ENCODE data around the gene GALNT16. TPM values are rescaled to one million over a fixed set of nuclear protein-coding genes. Genes with fewer than 3 reads are reported as not detected.

The GALNT16 gene
- total RNA-seq, 1 experiment from 2014 or later = 0.33 TPM

DNA sequence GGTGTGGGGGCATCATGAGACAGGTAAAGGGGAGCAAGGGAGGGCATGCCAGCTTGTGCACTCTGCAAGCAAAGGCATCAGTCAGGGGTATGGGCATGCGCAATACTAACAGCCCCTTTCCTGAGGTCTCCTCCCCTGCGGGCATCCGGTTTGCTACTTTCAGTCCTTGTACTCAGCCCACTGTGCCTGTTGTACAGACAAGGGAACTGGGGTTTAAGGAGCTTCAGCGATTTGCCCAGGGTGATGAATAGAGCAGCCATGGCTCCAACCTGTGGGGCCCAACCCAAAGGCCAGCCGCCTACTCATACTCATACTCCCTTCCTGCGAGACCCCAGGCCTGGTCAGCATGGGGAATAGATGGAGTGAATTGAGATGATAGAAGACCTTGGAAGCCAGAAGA lies 66.7 kb downstream of the GALNT16 start:
- Histone ChIP-seq H3K27ac (ENCODE audit: low read length) (no peak overlapping the region), H3K9me2 (replicated peaks; ENCODE audit: low read length) (no peaks in the 10 kb centered on the region), H4K20me1 (ENCODE audit: low read length) (no peaks in the 10 kb centered on the region), H3F3A (ENCODE audit: low read length, unreplicated experiment) (no peaks in the 10 kb centered on the region), H2AFZ (ENCODE audit: low read length) (no peak overlapping the region), H3K4me3 (ENCODE audit: low read length) (no peak overlapping the region), H3K9me3 (ENCODE audit: low read length) (no peaks in the 10 kb centered on the region), H3K4me2 (ENCODE audit: low read length) (no peak overlapping the region), H3K79me2 (ENCODE audit: low read length) (no peaks in the 10 kb centered on the region), H3K4me1 (ENCODE audit: insufficient read depth, low read length) (0 out of 2 replicates have a peak, but pooled peaks cover 2% of the 10 kb centered on the region), H3K27me3 (ENCODE audit: low read length) (no peaks in the 10 kb centered on the region), H3K36me3 (ENCODE audit: low read depth, low read length) (no peaks in the 10 kb centered on the region), H3K9ac (ENCODE audit: low read length) (no peak overlapping the region)
- ATAC-seq (no peak), DNase-seq (no peak)
- no peak for TF ChIP-seq EZH2 (IDR thresholded peaks at IDR 0.05; ENCODE audit: low read length, unreplicated experiment)
- TF ChIP-seq EZH2phosphoT487 (IDR thresholded peaks at IDR 0.05; ENCODE audit: borderline replicate concordance, low read length) = no peak
- TF ChIP-seq, protein P1, sequence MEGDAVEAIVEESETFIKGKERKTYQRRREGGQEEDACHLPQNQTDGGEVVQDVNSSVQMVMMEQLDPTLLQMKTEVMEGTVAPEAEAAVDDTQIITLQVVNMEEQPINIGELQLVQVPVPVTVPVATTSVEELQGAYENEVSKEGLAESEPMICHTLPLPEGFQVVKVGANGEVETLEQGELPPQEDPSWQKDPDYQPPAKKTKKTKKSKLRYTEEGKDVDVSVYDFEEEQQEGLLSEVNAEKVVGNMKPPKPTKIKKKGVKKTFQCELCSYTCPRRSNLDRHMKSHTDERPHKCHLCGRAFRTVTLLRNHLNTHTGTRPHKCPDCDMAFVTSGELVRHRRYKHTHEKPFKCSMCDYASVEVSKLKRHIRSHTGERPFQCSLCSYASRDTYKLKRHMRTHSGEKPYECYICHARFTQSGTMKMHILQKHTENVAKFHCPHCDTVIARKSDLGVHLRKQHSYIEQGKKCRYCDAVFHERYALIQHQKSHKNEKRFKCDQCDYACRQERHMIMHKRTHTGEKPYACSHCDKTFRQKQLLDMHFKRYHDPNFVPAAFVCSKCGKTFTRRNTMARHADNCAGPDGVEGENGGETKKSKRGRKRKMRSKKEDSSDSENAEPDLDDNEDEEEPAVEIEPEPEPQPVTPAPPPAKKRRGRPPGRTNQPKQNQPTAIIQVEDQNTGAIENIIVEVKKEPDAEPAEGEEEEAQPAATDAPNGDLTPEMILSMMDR (conservative IDR thresholded peaks at IDR 0.05; ENCODE audit: low read depth, low read length) = no peak
- BruUV-seq (replicated peaks) = no TSS peak
- POLR2A ChIA-PET (ENCODE audit: unreplicated experiment) = no interaction called here
- intact Hi-C loops (cut with micrococcal nuclease) = no loop called here
- CTCF ChIA-PET = no interaction called here

DNA sequence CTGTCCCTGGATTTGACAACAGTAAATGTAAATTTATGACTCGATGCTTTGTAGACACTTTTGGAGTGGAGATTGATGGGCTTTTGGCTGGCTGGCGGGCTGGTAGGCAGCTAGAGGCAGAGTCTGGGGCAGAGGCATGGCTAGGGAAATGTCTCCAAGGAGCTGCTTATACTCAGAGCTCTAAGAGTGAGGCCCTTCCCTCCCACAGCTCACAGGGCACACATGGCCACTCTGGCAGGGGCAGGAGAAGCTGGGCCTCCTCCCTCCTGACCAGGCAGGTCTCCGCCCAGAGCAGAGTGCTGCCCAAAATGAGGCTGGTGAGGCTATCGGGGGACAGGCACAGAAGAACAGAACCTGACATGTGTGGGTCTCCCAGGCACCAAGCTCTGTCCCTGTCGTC lies 67.5 kb downstream of the GALNT16 start:
- Histone ChIP-seq H3K9me3 (ENCODE audit: low read length) (no peaks in the 10 kb centered on the region), H3F3A (ENCODE audit: low read length, unreplicated experiment) (no peaks in the 10 kb centered on the region), H3K27me3 (ENCODE audit: low read length) (no peaks in the 10 kb centered on the region), H3K36me3 (ENCODE audit: low read depth, low read length) (no peaks in the 10 kb centered on the region), H4K20me1 (ENCODE audit: low read length) (no peaks in the 10 kb centered on the region), H3K4me3 (ENCODE audit: low read length) (no peak overlapping the region), H3K27ac (ENCODE audit: low read length) (no peak overlapping the region), H2AFZ (ENCODE audit: low read length) (no peak overlapping the region), H3K9me2 (replicated peaks; ENCODE audit: low read length) (no peaks in the 10 kb centered on the region), H3K79me2 (ENCODE audit: low read length) (no peaks in the 10 kb centered on the region), H3K4me2 (ENCODE audit: low read length) (no peak overlapping the region), H3K4me1 (ENCODE audit: insufficient read depth, low read length) (no peaks in the 10 kb centered on the region), H3K9ac (ENCODE audit: low read length) (no peak overlapping the region)
- ChIA-PET CTCF (no interaction called here), POLR2A (ENCODE audit: unreplicated experiment) (no interaction called here)
- intact Hi-C loops (cut with micrococcal nuclease) = no loop called here
- no peak for DNase-seq
- no peak for ATAC-seq
- TF ChIP-seq EZH2phosphoT487 (IDR thresholded peaks at IDR 0.05; ENCODE audit: borderline replicate concordance, low read length) = no peak
- TF ChIP-seq EZH2 (IDR thresholded peaks at IDR 0.05; ENCODE audit: low read length, unreplicated experiment) = no peak
- TF ChIP-seq, protein P1 (conservative IDR thresholded peaks at IDR 0.05; ENCODE audit: low read depth, low read length) = no peak
- no TSS peak for BruUV-seq (replicated peaks)

DNA sequence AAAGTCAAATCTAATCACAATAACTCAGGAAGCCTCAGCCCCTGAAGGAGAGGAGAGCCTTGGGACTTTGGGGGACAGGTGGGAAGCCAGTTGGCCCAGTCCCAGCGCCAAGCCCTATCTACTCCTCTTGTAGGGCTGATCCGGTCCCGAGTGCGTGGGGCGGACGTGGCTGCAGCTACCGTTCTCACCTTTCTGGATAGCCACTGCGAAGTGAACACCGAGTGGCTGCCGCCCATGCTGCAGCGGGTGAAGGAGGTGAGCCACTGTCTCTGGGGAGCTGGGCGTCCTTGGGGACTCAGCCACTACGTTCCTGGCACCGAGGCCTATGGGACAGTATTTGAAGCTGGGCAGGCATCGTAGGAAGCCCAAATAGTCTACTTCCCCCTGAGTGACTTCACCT lies 68.4 kb downstream of the GALNT16 start:
- H3K4me2 ChIP-seq (ENCODE audit: low read length) = no peak overlapping the region
- H3K9me3 ChIP-seq (ENCODE audit: low read length) = no peaks in the 10 kb centered on the region
- H3K4me3 ChIP-seq (ENCODE audit: low read length) = no peak overlapping the region
- H3K27me3 ChIP-seq (ENCODE audit: low read length) = no peaks in the 10 kb centered on the region
- H3K79me2 ChIP-seq (ENCODE audit: low read length) = no peaks in the 10 kb centered on the region
- intact Hi-C loops (cut with micrococcal nuclease) = no loop called here
- no peaks in the 10 kb centered on the region for H3F3A ChIP-seq (ENCODE audit: low read length, unreplicated experiment)
- no peak overlapping the region for H3K9ac ChIP-seq (ENCODE audit: low read length)
- H4K20me1 ChIP-seq (ENCODE audit: low read length) = no peaks in the 10 kb centered on the region
- DNase-seq (no peak), ATAC-seq (no peak)
- no TSS peak for BruUV-seq (replicated peaks)
- no peaks in the 10 kb centered on the region for H3K9me2 ChIP-seq (replicated peaks; ENCODE audit: low read length)
- H2AFZ ChIP-seq (ENCODE audit: low read length) = no peak overlapping the region
- no peaks in the 10 kb centered on the region for H3K4me1 ChIP-seq (ENCODE audit: insufficient read depth, low read length)
- ChIA-PET POLR2A (ENCODE audit: unreplicated experiment) (no interaction called here), CTCF (no interaction called here)
- H3K36me3 ChIP-seq (ENCODE audit: low read depth, low read length) = no peaks in the 10 kb centered on the region
- TF ChIP-seq EZH2 (IDR thresholded peaks at IDR 0.05; ENCODE audit: low read length, unreplicated experiment) = no peak
- H3K27ac ChIP-seq (ENCODE audit: low read length) = no peak overlapping the region

Measured in PC-3 (cell line).